ENCODE results near the gene APOL1. TPM values are rescaled to one million over a fixed set of nuclear protein-coding genes. Genes with fewer than 3 reads are reported as not detected.

Gene APOL1
- total and polyA plus RNA-seq, 9 of the 15 experiments (the other 6 are each of a cell fraction or from before 2014, with no cell fraction given): 2.5 to 9.7 (median 5.6) TPM

GRCh38 chr22:36299295-36299694 is 46.4 kb downstream of the APOL1 start:
- Histone ChIP-seq H2AFZ (ENCODE audit: low read depth, low read length) (no peak overlapping the region), H3K9me1 (ENCODE audit: control insufficient read depth, insufficient read depth, low read length) (no peaks in the 10 kb centered on the region), H3K4me3 (no peak overlapping the region), H3K79me2 (ENCODE audit: control insufficient read depth, insufficient read depth, low read length) (no peaks in the 10 kb centered on the region), H3K27me3 (ENCODE audit: control insufficient read depth in 2 of 2, insufficient read depth in 2 of 2, low read length in 2 of 2) (no peaks in the 10 kb centered on the region), H3K4me1 (replicated peaks in 1 of 2; ENCODE audit: control insufficient read depth in 2 of 2, insufficient read depth in 2 of 2, low read length in 2 of 2) (no peaks in the 10 kb centered on the region), H3K27ac (ENCODE audit: extremely low read depth, low read depth, low read length) (no peak overlapping the region), H3K4me2 (ENCODE audit: insufficient read depth, low read length) (no peak overlapping the region), H3K9ac (ENCODE audit: insufficient read depth in 1 of 2, low read depth in 2 of 2, low read length in 2 of 2) (no peak overlapping the region; a peak in 1 of 4 replicates), H3K36me3 (ENCODE audit: control insufficient read depth, insufficient read depth, low read length) (peaks cover 88% of the 10 kb centered on the region; the same call in 2 of the 3 replicates), H4K20me1 (replicated peaks; ENCODE audit: control insufficient read depth, insufficient read depth, low read length) (no peaks in the 10 kb centered on the region; the same call in 1 of the 2 replicates), H3K9me3 (replicated peaks; ENCODE audit: control insufficient read depth, insufficient read depth, low read depth, low read length) (no peaks in the 10 kb centered on the region)
- ATAC-seq: no peak
- no peak for DNase-seq (ENCODE audit: extremely low read depth in 1 of 4, low spot score in 3 of 4)
- CTCF ChIA-PET (ENCODE audit: low intra/inter-chr PET ratio): interaction anchor here (0.6 kb wide), 1 partner anchor 56 kb away, joined by 3 read pairs; no protein-coding TSS in a partner anchor
- no TSS peak for BruUV-seq (replicated peaks)
- intact Hi-C loops (cut with micrococcal nuclease): no loop called here
- in situ Hi-C loops (cut with MboI): loop anchor here (5.0 kb wide), 1 partner anchor 168 kb away; no protein-coding TSS in a partner anchor
- POLR2A ChIA-PET: no interaction called here
- WGBS (ENCODE audit: insufficient coverage, low coverage, missing lambda C conversion rate): 76% methylated on average over 4 of the region's 14 CpGs
- no peak for FAIRE-seq
- TF ChIP-seq NR1H2 (CRISPR knock-in tag; IDR thresholded peaks at IDR 0.05) (no peak), ZBTB11 (CRISPR knock-in tag; IDR thresholded peaks at IDR 0.05) (no peak), ZNF121 (CRISPR knock-in tag; conservative IDR thresholded peaks at IDR 0.05) (no peak), HNRNPH1 (optimal IDR thresholded peaks at IDR 0.05; ENCODE audit: low read depth, low read length) (no peak), BRCA1 (IDR thresholded peaks at IDR 0.05) (no peak), BRCA1 (CRISPR knock-in tag; IDR thresholded peaks at IDR 0.05) (no peak), CREB5 (CRISPR knock-in tag; IDR thresholded peaks at IDR 0.05) (no peak), SPI1 (IDR thresholded peaks at IDR 0.05; ENCODE audit: borderline replicate concordance, low read depth, low read length) (no peak), NCOA4 (IDR thresholded peaks at IDR 0.05; ENCODE audit: partially characterized antibody) (no peak), CREB1 (IDR thresholded peaks at IDR 0.05) (no peak), CREB1 (CRISPR knock-in tag; IDR thresholded peaks at IDR 0.05) (no peak), ZNF23 (CRISPR knock-in tag; IDR thresholded peaks at IDR 0.05) (no peak), ZFP36 (IDR thresholded peaks at IDR 0.05; ENCODE audit: low read depth, low read length, partially characterized antibody) (no peak), NUFIP1 (IDR thresholded peaks at IDR 0.05; ENCODE audit: partially characterized antibody) (no peak), RBM39 (optimal IDR thresholded peaks at IDR 0.05; ENCODE audit: low read depth, low read length) (no peak), CLOCK (CRISPR knock-in tag; IDR thresholded peaks at IDR 0.05; ENCODE audit: borderline replicate concordance) (no peak)

Data from K562 (cell line).